Measurements from ENCODE around the gene ZNF630. TPM values are rescaled to one million over a fixed set of nuclear protein-coding genes. Genes with fewer than 3 reads are reported as not detected.

ZNF630 gene
- total RNA-seq (1 to 10 TPM; 1.3 to 3.5 (median 2.6) TPM), polyA plus RNA-seq (1 to 10 TPM in 1 of 2 donors, under 1 TPM in 1; 0.96 to 2.5 TPM)
- long read RNA-seq, donor 1, transcript ZNF630-206 (5 exons, 2,829 nt), result major isoform, 6 of 8 reads
- long read RNA-seq, donor 1, partial matches to known transcripts, result 0 of 8 reads
- long read RNA-seq, donor 1, other reads (novel, unspliced or antisense), result 1 of 8 reads
- long read RNA-seq, donor 2, partial matches to known transcripts, result 1 of 6 reads
- long read RNA-seq, donor 2, other reads (novel, unspliced or antisense), result 2 of 6 reads
- long read RNA-seq, donor 3, transcript ZNF630-206 (5 exons, 2,829 nt), result major isoform, 8 of 11 reads
- long read RNA-seq, donor 3, partial matches to known transcripts, result 1 of 11 reads
- long read RNA-seq, donor 3, other reads (novel, unspliced or antisense), result 1 of 11 reads

GRCh38 chrX:48071064-48071985, at the start of gene ZNF630:
TSS of gene ZNF630 (minus strand) at chrX:48071640. CDS start at chrX:48066886, 4,754 bp downstream.
- no peak for TF ChIP-seq CTCF (IDR thresholded peaks at IDR 0.05)
- Histone ChIP-seq H3K27ac (peak within 1 kb of the TSS; percentile 54 to 94 (median 85)), H3K4me1 (peaks cover 0 to 7% (median 0%) of the 10 kb centered on the region in 9 donors), H3K27me3 (no peaks in the 10 kb centered on the region), H3K36me3 (no peaks in the 10 kb centered on the region), H3K9me3 (peaks cover 0 to 5% (median 0%) of the 10 kb centered on the region in 11 donors), H3K4me3 (peak within 1 kb of the TSS; percentile 34 to 78 (median 64))
- intact Hi-C loops (cut with DNase I), result no loop called here
- DNase-seq, result peak; percentile 64 to 77
- peak; percentile 92 to 98 (median 95) for ATAC-seq
- WGBS, 2 donors, result 1% methylated on average over 45 to 48 of the region's 48 CpGs

GRCh38 chrX:48107717-48108116, 36.3 kb upstream of the ZNF630 start:
- ATAC-seq (no peak), DNase-seq (no peak)
- Histone ChIP-seq H3K36me3 (no peaks in the 10 kb centered on the region), H3K27ac (no peak overlapping the region), H3K27me3 (no peaks in the 10 kb centered on the region), H3K4me3 (no peak overlapping the region), H3K4me1 (no peaks in the 10 kb centered on the region), H3K9me3 (no peaks in the 10 kb centered on the region)
- intact Hi-C loops (cut with DNase I), result no loop called here
- no peak for TF ChIP-seq CTCF (IDR thresholded peaks at IDR 0.05)
- WGBS, 2 donors, result 76 to 91% methylated on average over 6 of the region's 6 CpGs

DNA sequence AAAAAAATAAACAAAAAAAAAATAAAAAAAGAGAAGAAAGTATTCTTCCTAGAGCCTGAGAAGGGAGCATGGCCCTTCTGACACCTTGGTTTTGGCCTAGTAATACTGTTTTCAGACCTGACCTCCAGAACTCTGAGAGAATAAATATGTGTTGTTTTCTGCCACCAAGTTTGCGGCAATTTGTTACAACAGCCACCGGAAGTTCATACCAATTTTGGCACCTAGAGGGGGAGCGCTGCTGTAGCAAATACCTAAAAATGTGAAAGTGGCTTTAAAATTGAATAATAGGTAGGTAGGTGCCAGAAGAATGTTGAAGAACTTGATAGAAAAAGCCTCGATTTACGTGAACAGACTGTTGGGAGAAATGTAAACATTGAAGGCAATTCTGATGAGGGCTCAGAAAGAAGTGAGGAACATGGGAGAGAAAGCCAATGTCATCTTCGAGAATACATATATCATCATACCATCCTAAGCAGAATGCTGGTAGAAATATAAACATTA, 31.5 kb upstream of the ZNF630 start:
- 95 to 98% methylated on average over 6 of the region's 6 CpGs for WGBS, 2 donors
- intact Hi-C loops (cut with DNase I), result no loop called here

More for the DNA sequence above, 31.5 kb upstream of the ZNF630 start:
- no peak for TF ChIP-seq CTCF (IDR thresholded peaks at IDR 0.05)
- Histone ChIP-seq H3K36me3 (no peaks in the 10 kb centered on the region), H3K4me1 (no peaks in the 10 kb centered on the region), H3K27ac (no peak overlapping the region), H3K9me3 (peaks cover 0 to 9% (median 0%) of the 10 kb centered on the region in 11 donors), H3K27me3 (peaks cover 0 to 3% (median 0%) of the 10 kb centered on the region in 7 donors), H3K4me3 (no peak overlapping the region)
- DNase-seq (no peak), ATAC-seq (no peak)
